Measurements from ENCODE around the gene HAUS7.

DNA sequence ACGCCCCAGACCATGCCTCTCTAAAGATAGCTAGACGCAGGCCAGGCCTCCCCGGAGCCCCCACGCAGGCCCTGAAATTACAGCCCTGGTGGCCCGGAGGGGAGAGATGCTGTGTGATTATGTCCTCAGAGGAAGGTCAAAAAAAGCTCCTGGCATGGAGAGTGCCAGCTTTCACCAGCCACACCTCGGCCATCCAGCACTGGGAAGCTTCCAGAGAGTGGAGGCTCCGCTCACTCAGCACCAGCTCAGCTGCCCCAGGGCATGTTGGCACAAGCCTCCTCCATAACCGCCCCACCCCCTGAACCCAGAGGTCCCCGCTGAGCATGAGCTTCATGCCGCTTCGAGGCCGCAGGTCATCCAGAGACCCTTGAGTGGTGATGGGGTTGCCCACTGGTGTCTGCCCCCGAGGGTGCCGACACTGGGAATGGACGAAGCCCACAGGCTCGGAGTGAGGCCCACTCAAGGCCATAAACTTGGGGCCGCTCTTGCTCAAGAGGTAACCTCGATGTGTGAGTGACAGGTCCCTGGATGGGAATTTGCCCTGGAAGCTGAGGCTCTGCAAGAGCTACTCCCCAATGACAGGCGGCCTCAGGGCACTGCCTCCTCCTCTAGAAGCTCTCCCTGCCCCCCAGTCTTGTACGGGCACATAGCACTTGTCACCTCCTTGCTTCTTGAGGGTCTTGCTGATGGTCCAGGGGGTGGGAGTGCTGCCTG, 20.0 kb upstream of the HAUS7 start:
- TF ChIP-seq CTBP1 (IDR thresholded peaks at IDR 0.05; ENCODE audit: borderline replicate concordance) (no peak), SUZ12 (IDR thresholded peaks at IDR 0.05) (no peak), SP1 (IDR thresholded peaks at IDR 0.05) (no peak), HDGF (IDR thresholded peaks at IDR 0.05; ENCODE audit: borderline replicate concordance) (no peak), BHLHE40 (IDR thresholded peaks at IDR 0.05; ENCODE audit: borderline replicate concordance) (no peak), NFRKB (IDR thresholded peaks at IDR 0.05) (no peak), FOXM1 (IDR thresholded peaks at IDR 0.05; ENCODE audit: borderline replicate concordance) (no peak), ZNF384 (IDR thresholded peaks at IDR 0.05) (no peak)
- TF ChIP-seq, protein P1, sequence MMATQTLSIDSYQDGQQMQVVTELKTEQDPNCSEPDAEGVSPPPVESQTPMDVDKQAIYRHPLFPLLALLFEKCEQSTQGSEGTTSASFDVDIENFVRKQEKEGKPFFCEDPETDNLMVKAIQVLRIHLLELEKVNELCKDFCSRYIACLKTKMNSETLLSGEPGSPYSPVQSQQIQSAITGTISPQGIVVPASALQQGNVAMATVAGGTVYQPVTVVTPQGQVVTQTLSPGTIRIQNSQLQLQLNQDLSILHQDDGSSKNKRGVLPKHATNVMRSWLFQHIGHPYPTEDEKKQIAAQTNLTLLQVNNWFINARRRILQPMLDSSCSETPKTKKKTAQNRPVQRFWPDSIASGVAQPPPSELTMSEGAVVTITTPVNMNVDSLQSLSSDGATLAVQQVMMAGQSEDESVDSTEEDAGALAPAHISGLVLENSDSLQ (IDR thresholded peaks at IDR 0.05), result no peak

All from HEK293T (cell line).